ENCODE results near the gene COL6A1.
"Not testable (repeated sequence)": the region's sequence is repeated elsewhere in the genome, so short reads cannot be mapped to it uniquely, and the experiment has no call there.

Gene COL6A1

DNA sequence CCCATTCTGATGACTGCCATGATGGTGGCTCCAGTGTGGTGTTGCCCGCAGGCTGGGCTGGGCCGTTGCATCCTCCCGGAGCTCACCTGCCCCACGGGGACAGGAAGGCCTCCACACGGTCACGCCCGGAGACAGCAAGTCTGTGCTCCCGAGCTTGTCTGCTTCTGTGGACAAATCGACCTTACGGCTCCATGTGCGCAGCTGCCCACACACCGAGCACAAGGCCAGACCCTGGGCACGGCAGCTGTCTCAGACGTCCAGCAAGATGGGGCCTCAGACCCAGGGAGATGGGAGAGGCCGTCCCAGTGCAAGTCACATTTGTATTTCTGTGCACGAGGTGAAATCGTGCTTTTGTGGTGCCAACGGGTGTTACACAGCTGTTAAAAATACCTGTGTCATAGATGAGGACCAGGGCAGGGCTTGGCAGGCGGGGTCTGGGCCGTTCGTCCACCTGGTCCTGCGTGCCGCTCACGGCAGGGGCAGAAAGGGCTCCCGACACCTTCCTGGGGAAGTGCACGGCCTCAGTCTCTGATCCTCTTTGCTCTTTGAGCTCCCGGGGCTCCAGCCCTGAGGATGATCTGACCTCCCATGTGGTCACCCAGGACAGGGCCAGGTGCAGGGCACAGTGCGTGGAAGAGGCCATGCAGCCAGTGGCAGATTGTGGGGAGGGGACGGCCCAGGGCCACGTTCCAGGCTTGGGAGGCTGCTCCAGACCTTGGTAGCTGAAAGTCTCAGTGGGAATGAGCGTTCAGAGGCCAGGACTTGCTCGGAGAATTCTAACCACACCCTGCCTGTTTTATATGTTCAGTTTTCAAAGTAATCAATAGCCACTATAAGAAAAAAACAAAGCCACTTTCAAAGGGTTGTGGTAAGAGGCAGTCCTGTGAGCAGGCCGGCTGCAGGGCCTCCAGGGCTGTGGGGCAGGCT, 13.5 kb downstream of the COL6A1 start:
- no peak for DNase-seq (ENCODE audit: low read depth in 3 of 3)

- DNase-seq (ENCODE audit: low read depth in 3 of 3), result no peak
Observed at GRCh38 chr21:45995686-45996179, 14.2 kb downstream of the COL6A1 start.

DNA sequence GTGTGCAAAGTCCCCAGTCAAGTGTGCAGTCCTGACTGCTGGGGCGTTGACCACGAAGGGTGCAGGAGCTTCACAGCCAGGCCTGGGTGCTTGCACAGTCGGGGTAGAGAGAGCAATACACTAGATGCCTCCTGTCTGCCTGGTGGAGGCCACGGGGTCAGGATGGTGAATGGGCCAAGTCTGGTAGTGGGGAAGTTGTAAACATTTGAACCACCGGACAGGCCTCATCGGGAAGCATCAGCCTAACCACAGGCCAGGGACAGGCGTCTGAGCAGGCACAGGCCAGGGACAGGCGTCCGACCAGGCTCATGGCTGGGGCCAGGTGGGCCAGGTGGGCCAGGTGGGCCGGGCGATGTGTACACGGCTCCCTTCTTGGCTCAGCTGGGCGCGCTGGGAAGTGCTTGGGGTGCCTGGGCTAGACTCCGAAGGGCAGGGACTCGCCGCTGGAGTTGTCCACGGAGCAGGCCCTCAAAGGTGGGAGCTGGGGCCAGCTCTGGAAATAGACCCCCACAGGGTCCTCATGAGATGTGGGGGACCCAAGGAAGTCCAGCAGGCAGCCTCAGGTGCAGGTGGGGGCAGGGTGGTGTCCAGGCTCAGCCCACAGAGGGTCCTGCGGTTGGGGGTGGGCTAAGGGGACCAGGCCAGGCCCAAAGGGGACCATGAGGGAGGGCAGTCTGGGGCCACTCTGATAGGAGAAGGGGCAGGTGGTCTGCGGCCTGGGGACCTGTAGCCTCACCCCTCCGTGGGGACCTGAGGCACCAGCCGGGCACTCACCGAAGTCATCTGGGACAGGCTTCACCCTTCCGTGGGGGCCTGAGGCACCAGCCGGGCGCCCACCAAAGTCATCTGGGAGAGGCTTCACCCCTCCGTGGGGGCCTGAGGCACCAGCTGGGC, 15.0 kb downstream of the COL6A1 start:
- no peak for DNase-seq (ENCODE audit: low read depth in 3 of 3)

GRCh38 chr21:45997205-45997494, 15.6 kb downstream of the COL6A1 start:
- no peak for DNase-seq (ENCODE audit: low read depth in 3 of 3)

- no peak for DNase-seq (ENCODE audit: low read depth in 3 of 3)
Observed at GRCh38 chr21:45997495-45998275, 16.1 kb downstream of the COL6A1 start.

DNA sequence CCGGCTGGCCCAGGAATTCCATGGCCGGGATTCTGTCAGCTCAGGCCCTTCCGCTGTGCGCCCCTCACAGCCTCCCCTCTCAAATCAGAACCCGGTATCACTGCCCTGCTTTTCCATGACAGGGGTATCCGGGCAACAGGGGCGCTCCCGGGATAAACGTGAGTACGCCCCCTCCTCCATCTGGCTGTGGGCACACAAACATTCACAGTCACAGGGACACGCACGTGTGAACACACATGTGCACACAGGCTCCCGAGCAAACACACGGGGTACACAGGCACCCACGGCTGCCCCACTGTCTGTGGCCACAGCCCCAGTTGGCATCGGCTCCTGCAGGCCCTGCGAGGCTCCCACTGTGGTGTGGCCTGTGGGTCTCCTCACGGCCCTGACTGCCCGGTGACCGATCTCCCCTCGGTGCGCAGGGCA, 16.7 kb downstream of the COL6A1 start:
- DNase-seq (ENCODE audit: low read depth in 3 of 3), result no peak

DNA sequence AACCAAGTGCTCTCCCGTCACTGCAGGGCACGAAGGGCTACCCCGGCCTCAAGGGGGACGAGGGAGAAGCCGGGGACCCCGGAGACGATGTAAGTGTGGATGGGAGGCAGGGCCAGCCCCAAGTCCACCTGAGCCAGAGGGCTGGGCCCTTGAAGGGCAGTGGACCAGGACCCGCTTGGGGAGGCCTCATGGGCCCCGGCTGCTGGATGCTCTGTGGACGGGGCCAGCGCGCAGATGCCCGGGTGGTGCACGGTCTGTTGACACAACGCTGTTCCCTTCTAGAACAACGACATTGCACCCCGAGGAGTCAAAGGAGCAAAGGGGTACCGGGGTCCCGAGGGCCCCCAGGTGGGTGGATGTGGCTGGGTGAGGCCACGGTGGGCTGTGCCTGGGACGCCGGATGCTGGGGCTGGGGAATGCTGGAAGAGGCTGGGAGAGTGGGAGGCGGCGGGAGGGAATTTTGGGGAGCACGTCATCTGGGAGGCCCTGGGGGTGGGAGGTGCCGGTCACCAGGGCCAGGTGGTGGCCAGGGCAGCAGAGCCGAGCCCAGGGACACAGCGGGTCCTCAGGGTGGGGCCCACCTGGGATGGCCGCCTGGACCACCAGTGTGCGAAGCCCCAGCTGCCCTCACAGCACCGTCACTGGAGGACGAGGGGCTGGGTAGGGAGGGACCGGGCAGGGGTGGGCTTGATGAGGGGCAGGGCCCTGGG, 17.5 kb downstream of the COL6A1 start:
- DNase-seq (ENCODE audit: low read depth in 3 of 3), result no peak

GRCh38 chr21:45999581-46000181, 18.1 kb downstream of the COL6A1 start:
- DNase-seq (ENCODE audit: low read depth in 3 of 3), result no peak

DNA sequence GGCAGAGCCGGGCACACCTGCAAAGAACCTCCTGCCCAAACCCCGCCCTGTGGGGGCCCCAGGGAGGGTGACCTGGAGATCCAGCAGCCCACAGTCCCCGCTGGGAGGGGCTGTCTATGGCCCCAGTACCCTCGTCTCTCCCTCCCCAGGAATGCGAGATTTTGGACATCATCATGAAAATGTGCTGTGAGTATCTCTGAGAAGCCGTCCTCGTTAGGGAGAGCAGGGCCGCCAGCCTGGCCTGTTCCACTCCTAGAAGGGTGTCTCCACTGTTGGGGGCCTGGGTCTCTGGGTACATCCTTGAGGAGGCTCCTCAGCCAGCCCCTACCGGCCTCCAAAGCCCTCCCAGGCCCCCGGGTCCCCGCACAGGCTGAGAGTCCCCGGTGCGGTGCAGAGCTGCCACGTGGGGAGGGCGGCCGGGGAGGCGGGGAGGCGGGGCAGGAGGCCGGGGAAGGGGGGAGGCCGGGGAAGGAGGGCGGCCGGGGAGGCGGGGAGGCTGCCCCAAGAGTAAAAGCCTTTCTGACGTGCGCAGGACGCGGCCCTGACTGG, 18.7 kb downstream of the COL6A1 start:
- no peak for DNase-seq (ENCODE audit: low read depth in 3 of 3)

DNA sequence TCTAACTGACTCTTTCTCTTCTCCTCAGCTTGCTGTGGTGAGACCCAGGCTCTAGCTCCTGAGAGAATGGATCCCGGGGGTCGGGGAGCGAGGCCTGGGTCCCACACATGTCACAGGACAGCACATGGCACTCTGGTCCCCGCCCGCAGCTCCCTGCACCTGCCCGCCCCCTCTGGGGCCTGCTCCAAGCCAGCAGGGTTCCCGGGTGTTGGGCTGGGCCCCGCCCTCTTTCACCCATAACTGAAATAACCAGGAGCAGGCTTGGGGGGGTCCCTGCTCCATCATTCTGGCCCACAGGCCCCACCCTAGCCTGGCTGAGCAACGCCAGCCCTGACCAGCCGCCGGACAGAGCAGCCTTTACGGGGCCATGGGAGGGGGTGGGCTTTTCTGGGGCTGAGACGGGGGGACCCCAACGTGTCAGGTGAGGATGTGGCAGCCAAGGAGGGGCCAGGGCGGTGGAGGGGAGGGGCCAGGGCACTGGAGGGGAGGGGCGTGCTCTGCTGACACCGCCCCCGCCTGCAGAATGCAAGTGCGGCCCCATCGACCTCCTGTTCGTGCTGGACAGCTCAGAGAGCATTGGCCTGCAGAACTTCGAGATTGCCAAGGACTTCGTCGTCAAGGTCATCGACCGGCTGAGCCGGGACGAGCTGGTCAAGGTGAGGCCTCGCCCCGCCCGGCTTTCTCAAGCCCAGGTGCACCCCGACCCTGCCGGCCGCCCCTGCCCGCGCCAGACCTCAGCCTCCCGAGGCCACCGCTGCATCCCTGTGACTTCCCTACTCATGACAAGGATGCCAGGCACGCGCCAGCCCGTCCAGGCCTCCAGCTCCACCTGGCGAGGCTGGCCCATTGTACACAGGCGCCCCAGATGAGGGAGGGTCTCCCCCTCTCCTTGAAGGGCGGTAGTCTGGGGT, 19.4 kb downstream of the COL6A1 start:
- no peak for DNase-seq (ENCODE audit: low read depth in 3 of 3)

DNA sequence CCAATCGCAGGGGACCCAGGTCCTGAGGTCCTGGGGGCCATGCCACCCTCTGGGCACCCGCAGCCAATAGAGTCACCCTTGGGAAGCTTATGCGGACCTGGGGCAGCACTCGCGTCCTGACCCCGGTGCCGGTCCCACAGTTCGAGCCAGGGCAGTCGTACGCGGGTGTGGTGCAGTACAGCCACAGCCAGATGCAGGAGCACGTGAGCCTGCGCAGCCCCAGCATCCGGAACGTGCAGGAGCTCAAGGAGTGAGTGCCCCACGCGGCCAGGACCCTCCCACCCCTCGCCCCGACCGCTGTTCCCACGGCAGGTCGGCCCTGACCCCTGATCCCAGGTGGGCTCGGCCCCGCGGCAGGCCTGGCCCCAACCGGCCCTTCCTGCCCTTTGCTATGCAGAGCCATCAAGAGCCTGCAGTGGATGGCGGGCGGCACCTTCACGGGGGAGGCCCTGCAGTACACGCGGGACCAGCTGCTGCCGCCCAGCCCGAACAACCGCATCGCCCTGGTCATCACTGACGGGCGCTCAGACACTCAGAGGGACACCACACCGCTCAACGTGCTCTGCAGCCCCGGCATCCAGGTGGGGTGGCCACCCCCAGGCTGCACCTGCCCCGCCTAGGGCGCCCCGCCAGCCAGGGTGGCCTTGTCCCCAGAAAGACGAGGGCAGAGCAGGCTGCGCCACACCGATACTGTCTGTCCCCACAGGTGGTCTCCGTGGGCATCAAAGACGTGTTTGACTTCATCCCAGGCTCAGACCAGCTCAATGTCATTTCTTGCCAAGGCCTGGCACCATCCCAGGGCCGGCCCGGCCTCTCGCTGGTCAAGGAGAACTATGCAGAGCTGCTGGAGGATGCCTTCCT, 20.5 kb downstream of the COL6A1 start:
- DNase-seq (ENCODE audit: low read depth in 3 of 3), result no peak

GRCh38 chr21:46002841-46003574, 21.4 kb downstream of the COL6A1 start:
- no peak for DNase-seq (ENCODE audit: low read depth in 3 of 3)

- DNase-seq (ENCODE audit: low read depth in 3 of 3), result no peak
Observed at GRCh38 chr21:46003575-46004007, 22.0 kb downstream of the COL6A1 start.

DNA sequence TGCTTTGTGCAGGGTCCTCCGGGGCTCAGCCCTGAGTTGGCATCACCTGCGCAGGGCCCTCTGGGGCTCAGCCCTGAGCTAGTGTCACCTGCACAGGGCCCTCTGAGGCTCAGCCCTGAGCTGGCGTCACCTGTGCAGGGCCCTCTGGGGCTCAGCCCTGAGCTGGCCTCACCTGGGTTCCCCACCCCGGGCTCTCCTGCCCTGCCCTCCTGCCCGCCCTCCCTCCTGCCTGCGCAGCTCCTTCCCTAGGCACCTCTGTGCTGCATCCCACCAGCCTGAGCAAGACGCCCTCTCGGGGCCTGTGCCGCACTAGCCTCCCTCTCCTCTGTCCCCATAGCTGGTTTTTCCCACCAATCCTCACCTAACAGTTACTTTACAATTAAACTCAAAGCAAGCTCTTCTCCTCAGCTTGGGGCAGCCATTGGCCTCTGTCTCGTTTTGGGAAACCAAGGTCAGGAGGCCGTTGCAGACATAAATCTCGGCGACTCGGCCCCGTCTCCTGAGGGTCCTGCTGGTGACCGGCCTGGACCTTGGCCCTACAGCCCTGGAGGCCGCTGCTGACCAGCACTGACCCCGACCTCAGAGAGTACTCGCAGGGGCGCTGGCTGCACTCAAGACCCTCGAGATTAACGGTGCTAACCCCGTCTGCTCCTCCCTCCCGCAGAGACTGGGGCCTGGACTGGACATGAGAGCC, 22.7 kb downstream of the COL6A1 start:
- no peak for DNase-seq (ENCODE audit: low read depth in 3 of 3)

DNA sequence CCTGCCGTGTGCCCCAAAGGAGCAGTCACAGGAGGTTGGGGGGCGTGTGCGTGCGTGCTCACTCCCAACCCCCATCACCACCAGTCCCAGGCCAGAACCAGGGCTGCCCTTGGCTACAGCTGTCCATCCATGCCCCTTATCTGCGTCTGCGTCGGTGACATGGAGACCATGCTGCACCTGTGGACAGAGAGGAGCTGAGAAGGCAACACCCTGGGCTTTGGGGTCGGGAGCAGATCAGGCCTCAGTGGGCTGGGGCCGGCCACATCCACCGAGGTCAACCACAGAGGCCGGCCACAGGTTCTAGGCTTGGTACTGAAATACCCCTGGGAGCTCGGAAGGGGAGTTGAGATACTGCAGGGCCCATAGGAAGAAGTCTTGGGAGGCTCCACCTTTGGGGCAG, 23.5 kb downstream of the COL6A1 start:
- DNase-seq (ENCODE audit: low read depth in 3 of 3), result no peak

- DNase-seq (ENCODE audit: low read depth in 3 of 3), result no peak
Observed at GRCh38 chr21:46005481-46005881, 23.9 kb downstream of the COL6A1 start.

GRCh38 chr21:46005894-46006546, 24.4 kb downstream of the COL6A1 start:
- not testable (repeated sequence) for DNase-seq (ENCODE audit: low read depth in 3 of 3)

Measured in stimulated activated CD4-positive, alpha-beta T cell treated with anti-CD3 and anti-CD28 coated beads, TNF-alpha, amount 100 ng/mL, for 48 hours (primary cell).